WERI-Rb-1 (cell line): Measurements from ENCODE around the gene FGF2.

Source experiments
- DNase-seq: peaks from one replicate; pipeline ENCODE4 v3.0.0-alpha.2; 2020
- H3K27ac ChIP-seq: fragments of 250-450 bp; sonication (Bioruptor Pico); 2 replicates; pipeline ENCODE4 v1.5.1; 2020; ENCODE audit warnings: mild to moderate bottlenecking, moderate library complexity
- H3K27me3 ChIP-seq: fragments of 250-450 bp; sonication (Bioruptor Pico); 2 replicates; pipeline ENCODE4 v1.5.1; 2021; ENCODE audit warnings: mild to moderate bottlenecking, low read depth, moderate library complexity; ENCODE audit not compliant: insufficient read depth, severe bottlenecking
- H3K36me3 ChIP-seq: fragments of 250-450 bp; sonication (Bioruptor Pico); 2 replicates; pipeline ENCODE4 v1.5.1; 2020; ENCODE audit warnings: mild to moderate bottlenecking, moderate library complexity
- H3K4me3 ChIP-seq: 2 replicates; pipeline ENCODE4 v1.5.1; 2011; ENCODE audit warnings: low read depth, mild to moderate bottlenecking, control low read depth, low read length
- H3K9me3 ChIP-seq: fragments of 250-450 bp; sonication (Bioruptor Pico); 2 replicates; pipeline ENCODE4 v1.5.1; 2021; ENCODE audit warnings: mild to moderate bottlenecking, moderate library complexity; ENCODE audit not compliant: severe bottlenecking
- CTCF ChIP-seq: IDR thresholded peaks from 2 replicates; pipeline ENCODE4 v1.5.1; 2011; ENCODE audit warnings: low read depth, mild to moderate bottlenecking, control low read depth, inconsistent platforms, low read length

FGF2 gene

GRCh38 chr4:122796801-122797404 is 29.7 kb upstream of the FGF2 start:
- Histone ChIP-seq H3K4me3 (no peak overlapping the region), H3K36me3 (no peaks in the 10 kb centered on the region), H3K27me3 (no peaks in the 10 kb centered on the region), H3K9me3 (peaks cover 2% of the 10 kb centered on the region), H3K27ac (no peak overlapping the region)
- no peak for TF ChIP-seq CTCF
- no peak for DNase-seq

- no peak for DNase-seq
- H3K4me3 ChIP-seq: no peak overlapping the region
- peaks cover 2% of the 10 kb centered on the region for H3K9me3 ChIP-seq
- TF ChIP-seq CTCF: no peak
- peak overlapping the region; percentile 79 for H3K27ac ChIP-seq
- H3K36me3 ChIP-seq: no peaks in the 10 kb centered on the region
- no peaks in the 10 kb centered on the region for H3K27me3 ChIP-seq
Observed at GRCh38 chr4:122797405-122798094, 29.1 kb upstream of the FGF2 start.

- H3K4me3 ChIP-seq: no peak overlapping the region
- peak; percentile 71 for DNase-seq
- peaks cover 2% of the 10 kb centered on the region for H3K9me3 ChIP-seq
- no peak for TF ChIP-seq CTCF
- no peaks in the 10 kb centered on the region for H3K27me3 ChIP-seq
- H3K36me3 ChIP-seq: no peaks in the 10 kb centered on the region
- H3K27ac ChIP-seq: peak overlapping the region; percentile 79
Observed at GRCh38 chr4:122798101-122798500, 28.5 kb upstream of the FGF2 start.

- H3K9me3 ChIP-seq: peaks cover 2% of the 10 kb centered on the region
- H3K4me3 ChIP-seq: no peak overlapping the region
- H3K27me3 ChIP-seq: no peaks in the 10 kb centered on the region
- DNase-seq: no peak
- peak overlapping the region; percentile 79; the same call in 1 of the 2 replicates for H3K27ac ChIP-seq
- TF ChIP-seq CTCF: no peak
- H3K36me3 ChIP-seq: no peaks in the 10 kb centered on the region
Observed at GRCh38 chr4:122798917-122799316, 27.7 kb upstream of the FGF2 start.

- Histone ChIP-seq H3K9me3 (no peaks in the 10 kb centered on the region), H3K27me3 (no peaks in the 10 kb centered on the region), H3K36me3 (no peaks in the 10 kb centered on the region), H3K27ac (no peak overlapping the region), H3K4me3 (no peak overlapping the region)
- TF ChIP-seq CTCF: no peak
- DNase-seq: no peak
Observed at GRCh38 chr4:122803788-122804208, 22.8 kb upstream of the FGF2 start.
